GM19467 (cell line): ENCODE measurements around the gene UBL4A.

Experiments
- ATAC-seq: cut with Tn5 transposase; IDR thresholded peaks from one replicate; pipeline ENCODE4 v1.9.1; 2021; ENCODE audit warnings: mild to moderate bottlenecking, moderate library complexity; ENCODE audit not compliant: unreplicated experiment

Gene UBL4A

DNA sequence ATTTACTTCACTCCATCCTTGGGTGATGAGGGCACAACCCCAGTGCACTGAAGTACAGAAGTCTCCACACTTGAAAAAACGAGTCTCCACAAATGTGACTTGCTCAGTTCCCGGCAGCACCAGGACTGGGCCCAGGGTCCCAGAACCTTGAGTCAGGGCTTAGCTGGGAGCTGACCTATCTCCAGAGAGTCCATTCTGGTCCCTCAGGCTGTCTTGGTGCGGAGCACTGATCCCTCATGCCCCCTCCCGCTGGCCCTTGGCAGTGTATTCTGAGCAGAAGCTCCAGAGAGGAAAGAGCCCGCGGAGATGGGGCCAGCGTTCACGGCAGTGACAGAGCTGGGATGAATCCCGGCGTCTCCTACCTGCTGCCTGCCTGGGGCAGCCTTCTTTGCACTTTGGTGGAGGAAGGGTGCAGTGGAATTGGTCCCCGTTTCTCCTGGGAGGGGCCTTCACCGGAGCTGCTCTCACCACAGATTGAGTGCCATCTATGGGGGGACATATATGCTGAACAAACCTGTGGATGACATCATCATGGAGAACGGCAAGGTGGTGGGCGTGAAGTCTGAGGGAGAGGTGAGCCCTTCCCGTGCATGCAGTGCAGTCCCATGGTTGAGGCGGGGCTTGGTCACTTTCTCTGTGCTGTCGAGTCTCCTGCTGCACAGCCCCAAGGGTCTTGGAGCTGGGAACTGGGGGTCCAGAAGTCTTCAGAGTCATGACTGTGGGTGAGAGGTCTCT lies 45.6 kb downstream of the UBL4A start:
- ATAC-seq: no peak

DNA sequence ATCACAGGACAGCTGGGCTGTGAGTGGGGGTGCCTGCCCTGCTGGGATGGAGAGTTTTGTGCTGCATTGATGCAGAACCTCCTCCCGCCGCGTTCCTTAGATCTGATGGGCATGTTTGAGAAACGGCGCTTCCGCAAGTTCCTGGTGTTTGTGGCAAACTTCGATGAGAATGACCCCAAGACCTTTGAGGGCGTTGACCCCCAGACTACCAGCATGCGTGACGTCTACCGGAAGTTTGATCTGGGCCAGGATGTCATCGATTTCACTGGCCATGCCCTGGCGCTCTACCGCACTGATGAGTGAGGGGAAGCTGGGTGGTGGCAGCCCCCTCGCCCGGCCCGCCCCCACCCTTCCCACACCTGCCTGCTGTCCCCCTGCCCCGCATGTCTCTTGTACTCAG lies 46.6 kb downstream of the UBL4A start:
- no peak for ATAC-seq

DNA sequence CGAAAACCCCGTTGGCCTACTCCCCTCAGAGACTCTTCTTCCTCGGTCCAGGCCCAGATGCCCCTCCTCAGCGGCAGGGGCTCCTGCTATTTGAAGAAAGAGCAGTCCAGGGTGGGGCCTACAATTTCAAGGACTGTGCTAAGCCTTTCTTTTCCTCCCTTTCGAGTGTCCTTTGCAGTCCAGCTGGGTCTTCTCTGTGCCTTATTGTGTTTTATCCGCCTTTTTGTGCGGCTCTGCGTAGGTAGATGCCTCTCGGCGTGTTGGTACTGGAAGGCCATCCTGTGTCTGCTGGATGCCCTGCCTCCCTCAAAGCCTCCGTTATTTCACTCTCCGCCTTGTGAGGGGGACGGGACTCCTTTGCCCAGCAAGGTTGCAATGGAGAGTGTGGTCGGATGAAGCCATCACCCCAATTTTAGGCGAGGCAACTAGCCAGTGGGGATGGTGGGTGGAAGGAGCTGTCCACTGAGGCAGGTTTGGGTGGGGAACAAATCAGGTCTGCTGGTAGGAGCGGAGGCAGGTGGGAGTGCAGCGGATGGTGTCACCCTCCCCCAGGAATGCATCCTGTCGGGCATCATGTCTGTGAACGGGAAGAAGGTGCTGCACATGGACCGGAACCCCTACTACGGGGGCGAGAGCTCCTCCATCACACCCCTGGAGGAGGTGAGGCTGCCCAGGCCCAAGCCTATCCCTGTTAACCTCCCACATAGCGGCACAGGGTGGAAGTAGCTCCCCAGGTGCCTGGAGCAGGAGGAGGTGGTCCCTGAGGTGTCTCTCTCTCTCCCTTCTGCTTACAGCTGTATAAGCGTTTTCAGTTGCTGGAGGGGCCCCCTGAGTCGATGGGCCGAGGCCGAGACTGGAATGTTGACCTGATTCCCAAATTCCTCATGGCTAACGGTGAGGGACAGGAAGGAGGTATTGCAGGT lies 48.2 kb downstream of the UBL4A start:
- ATAC-seq: no peak

DNA sequence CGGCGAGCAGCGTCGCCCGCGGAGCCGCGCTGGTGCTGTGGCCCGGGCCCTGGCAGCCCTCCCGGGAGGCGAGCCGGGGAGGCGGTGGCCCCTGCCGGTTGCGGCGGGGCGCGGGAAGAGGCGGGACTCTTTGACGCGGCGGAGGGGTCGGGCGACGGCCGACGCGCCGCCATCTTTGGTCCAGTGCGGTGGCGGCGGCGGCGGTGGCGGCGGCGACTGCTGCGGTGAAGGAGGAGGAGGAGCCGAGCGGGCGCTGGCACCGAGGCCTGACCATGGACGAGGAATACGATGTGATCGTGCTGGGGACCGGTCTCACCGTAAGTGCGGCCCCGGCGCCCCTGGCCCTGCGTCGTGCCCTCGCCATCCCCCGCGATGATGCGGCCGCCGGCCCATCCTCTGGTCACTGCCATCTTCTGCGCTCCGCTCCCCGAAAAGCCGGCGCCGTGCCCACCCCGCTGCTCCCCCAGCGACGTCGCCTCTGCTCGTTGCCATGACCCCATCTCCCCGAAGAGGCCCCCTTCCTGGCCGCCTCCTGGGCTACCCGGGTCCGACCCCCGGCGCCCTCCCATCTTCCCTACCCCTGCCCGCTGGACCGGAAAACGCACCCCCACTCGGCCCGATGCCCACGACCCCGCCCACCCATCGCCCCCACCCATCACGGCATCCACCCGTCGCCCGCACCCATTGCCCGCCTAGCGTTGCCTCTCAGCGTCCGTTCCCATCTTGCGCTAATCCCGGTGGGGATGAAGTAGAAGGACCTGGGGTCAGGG lies 49.2 kb downstream of the UBL4A start, which contains the start of gene GDI1:
Gene GDI1, plus strand, starts transcription at position 172 of the 770 bp plus-strand sequence. Its CDS starts 101 bp downstream, at position 273.
- ATAC-seq: no peak

DNA sequence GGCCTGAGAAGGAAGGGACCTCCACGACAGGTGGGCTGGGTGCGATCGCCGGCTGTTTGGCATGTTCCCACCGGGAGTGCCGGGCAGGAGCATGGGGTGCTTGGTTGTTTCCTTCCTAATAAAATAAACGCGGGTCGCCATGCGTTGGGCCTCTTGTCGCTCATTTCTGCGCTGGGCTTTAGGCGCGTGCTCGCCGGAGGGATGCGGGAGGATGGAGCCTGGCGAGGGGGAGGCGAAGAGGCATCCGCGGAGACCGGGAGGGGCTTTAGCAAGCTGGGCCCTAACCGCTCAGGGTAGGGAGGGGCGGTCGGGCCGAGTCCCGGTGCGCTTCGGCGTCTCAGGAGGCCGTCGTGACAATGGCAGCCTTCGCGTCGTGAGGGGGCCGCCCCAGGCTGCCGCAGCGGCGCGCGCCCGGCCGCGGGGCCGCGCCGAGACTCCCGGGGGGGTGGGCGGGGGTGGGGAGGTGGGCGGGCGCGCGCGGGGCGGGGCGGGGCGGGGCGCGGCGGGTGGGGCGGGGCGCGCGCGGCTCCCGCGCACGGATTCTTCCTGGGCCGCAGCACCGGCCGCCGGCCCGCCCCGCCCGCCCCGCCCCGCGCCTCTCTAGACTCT lies 49.9 kb downstream of the UBL4A start:
- ATAC-seq: no peak

DNA sequence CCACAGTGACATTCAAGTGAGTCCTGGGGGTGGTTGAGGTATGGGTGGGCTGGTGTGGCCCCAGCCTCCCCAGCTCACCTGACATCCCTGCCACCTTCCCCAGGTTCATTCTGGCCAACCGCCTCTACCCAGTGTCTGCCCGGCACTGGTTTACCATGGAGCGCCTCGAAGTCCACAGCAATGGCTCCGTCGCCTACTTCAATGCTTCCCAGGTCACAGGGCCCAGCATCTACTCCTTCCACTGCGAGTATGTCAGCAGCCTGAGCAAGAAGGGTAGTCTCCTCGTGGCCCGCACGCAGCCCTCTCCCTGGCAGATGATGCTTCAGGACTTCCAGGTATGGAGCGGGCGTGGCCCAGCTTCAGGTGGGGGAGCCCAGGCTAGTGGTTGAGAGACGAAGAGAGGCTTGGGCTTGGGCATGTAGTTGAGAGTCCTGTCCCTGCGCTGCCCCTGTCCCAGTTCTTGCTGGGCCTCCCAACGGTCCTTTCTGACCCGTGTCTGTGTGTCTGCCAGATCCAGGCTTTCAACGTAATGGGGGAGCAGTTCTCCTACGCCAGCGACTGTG lies 51.2 kb downstream of the UBL4A start:
- ATAC-seq: no peak

DNA sequence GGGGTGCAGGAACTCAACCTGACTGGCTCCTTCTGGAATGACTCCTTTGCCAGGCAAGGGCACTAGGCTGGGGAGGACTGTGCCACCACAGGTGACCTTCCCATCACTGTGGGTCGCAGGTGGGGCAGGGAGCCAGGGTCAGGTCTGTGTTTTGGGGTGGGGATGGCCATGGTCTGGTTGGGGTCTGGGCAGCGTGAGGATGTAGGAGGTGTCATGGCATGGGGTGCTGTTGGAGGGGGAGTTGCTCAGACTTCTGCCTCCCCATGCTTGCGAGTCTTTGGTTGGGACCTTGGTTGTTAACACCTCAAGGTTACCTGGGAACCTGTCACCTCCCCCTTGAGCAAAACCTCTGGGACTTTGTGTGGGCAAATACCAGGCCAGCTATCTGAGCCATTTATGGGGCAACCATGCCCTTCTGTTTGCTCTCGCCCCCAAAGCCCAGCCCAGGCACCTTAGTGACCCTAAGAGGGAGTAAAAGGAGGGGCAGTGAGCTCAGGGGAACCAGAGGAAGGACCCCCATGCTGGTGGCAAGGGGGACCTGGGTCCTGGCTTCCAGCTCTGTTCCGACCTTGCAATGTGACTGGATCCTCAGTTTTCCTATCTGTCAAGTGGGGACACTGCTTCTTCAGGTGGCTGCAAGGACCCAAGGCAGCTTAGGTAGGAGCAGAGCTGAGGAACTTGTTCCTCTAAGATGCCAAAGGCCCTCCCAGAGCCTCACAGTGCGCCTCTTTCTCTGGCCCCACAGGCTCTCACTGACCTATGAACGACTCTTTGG lies 51.8 kb downstream of the UBL4A start:
- no peak for ATAC-seq
